Measurements from ENCODE around the gene ABCC6.

DNA sequence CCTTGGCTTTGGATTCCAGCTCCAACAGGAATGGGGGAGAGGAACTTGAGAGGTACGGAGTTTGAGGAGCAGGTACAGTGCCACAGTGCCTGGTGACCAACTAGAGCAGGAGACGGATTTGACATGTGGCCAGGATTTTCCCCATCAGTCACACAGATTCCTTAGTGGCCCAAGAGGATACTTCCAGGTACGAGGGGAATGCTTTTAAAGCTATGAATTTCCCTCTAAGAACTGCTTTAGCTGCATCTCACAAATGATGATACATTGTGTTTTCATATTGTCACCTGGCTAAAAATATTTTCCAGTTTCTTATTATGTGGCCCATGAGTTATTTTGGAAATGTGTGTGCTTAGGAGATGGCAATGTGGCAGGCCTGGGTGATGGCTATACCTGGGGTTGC is 98.3 kb downstream of the ABCC6 start:
- TF ChIP-seq CTCF (conservative IDR thresholded peaks at IDR 0.05; ENCODE audit: low read depth, low read length) (no peak), EZH2 (IDR thresholded peaks at IDR 0.05; ENCODE audit: low read length, unreplicated experiment) (no peak)

All from PC-3 (cell line).